Skin of body (tissue), 2 donors: ENCODE data around the gene ENKD1. TPM values are rescaled to one million over a fixed set of nuclear protein-coding genes. Genes with fewer than 3 reads are reported as not detected.

Experiments
- DNase-seq: peaks from one replicate; lab custom pipeline; 2025; lab: John Stamatoyannopoulos, UW
- total RNA-seq: library from RNA; depleted of rRNA; stranded (reverse); fragments of >200 nt; gene quantifications from one replicate; pipeline ENCODE4 v1.2.3, GENCODE V29; 2014

ENKD1 gene
- total RNA-seq, 1 donor from 2014 or later, result 9.1 TPM

DNA sequence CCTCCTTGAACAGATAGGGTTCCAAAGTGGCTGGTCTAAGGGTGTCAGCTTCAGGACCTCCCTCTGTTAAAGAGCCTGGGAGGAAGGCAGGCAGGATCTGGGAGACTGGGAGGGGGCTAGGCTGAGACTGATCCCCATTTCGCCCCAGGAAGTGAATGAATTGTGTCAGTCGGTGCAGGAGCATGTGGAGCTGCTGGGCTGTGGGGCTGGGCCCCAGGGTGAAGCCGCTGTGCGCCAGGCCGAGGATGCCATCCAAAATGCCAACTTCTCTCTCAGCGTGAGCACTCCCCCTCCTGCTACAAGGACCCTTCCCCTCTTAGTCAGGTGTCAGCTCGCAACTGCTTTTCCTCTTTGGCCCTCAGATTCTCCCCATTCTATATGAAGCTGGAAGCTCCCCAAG lies 15.5 kb downstream of the ENKD1 start:
- DNase-seq, result no peak

DNA sequence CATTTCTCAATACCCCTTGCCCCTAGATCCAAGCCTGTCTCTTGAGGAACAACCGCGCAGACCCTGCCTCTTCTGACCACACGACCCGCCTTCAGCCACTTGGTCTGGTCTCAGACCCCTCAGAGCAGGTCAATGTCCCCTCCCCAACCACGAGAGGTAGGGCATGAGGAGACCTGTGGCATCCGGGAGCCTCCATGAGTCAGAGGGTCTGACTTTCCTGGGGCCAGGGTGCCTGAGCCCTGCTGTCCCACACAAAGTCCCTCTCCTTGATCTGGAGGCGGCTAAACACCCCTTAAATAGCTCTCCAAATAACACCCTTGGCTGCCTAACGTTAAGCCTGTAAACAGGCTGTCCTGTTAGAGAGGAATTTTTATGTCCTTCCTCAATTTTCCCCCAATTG lies 16.5 kb downstream of the ENKD1 start:
- no peak for DNase-seq

DNA sequence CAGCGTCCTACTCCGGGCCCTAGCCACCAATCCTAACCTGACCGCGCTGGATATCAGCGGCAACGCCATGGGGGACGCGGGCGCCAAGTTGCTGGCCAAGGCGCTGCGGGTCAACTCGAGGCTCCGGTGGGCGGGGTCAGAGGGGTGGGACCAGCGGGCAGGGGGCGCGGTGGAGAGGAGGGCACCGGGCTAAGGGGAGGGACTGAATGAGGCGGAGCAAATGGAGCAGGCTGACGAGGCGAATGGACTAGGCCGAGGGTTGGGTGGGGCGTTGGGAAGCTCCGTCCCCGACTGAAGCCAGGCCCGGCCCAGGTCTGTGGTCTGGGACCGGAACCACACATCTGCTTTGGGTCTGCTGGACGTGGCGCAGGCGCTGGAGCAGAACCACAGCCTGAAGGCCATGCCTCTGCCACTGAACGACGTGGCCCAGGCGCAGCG lies 17.0 kb downstream of the ENKD1 start:
- DNase-seq, result no peak

DNA sequence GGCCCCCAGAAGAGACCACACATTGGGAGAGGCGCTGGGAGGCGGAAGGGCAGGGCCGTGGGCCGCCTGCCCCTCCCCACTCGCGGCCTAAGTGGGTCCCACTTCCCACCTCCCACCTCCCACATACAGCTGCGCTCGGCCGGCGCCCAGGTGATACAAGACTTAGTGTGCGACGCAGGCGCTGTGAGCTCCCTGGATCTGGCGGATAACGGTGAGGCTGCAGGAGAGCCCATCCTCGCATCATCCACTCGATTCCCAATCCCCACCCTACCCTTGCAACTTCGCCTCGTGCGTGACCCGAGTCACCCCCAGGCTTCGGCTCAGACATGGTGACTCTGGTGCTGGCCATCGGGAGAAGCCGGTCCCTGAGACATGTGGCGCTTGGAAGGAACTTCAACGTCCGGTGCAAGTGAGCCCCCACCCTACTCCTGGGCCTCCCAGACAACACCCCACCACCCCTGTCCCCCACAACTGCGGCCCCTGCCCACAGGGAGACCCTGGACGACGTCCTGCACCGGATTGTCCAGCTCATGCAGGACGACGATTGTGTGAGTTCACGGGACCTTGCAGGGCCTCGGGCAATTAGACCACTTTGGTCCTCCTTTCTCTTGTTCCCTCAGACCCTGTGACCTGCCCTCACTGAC lies 17.7 kb downstream of the ENKD1 start:
- DNase-seq, result no peak

DNA sequence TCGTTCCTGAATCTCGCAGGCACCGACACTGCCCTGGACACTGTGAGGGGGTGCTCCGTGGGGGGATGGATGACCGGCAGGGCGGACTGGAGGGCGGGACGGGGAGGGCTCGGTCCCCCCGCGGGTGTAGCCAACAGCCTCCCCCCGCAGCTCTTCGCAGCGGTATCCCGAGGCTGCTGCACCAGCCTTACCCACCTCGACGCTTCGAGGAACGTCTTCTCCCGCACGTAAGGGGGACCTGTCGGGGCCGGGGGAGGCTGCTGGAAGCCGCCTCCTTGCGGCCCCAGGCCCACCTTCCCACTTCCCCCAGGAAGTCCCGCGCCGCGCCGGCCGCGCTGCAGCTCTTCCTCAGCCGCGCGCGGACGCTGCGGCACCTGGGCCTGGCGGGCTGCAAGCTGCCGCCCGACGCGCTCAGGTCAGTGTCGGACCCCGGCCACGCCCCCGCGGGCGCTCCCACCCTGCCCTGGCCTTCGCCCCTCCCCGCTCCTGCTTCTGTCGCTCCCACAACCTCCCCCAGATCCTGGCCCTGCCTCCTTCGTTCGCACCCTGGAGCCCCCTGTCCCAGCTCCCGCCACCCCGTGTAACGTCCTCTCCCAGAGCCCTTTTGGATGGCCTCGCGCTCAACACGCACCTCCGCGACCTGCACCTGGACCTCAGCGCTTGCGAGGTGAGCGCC lies 18.3 kb downstream of the ENKD1 start:
- no peak for DNase-seq

DNA sequence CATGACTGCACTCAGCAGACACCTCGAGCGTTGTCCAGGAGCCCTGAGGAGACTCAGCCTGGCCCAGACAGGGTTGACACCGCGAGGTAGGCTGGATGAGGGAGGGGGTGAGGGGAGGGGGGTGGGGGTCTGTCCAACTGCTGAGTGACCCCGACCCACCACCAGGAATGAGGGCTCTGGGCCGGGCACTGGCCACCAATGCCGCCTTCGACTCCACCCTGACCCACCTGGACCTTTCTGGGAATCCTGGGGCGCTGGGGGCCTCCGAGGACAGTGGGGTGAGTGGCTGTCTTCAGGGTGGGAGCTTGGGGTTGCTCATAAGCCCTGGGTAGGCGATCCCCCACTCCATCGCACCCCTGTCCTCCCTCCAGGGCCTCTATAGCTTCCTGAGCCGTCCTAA lies 18.9 kb downstream of the ENKD1 start:
- no peak for DNase-seq

DNA sequence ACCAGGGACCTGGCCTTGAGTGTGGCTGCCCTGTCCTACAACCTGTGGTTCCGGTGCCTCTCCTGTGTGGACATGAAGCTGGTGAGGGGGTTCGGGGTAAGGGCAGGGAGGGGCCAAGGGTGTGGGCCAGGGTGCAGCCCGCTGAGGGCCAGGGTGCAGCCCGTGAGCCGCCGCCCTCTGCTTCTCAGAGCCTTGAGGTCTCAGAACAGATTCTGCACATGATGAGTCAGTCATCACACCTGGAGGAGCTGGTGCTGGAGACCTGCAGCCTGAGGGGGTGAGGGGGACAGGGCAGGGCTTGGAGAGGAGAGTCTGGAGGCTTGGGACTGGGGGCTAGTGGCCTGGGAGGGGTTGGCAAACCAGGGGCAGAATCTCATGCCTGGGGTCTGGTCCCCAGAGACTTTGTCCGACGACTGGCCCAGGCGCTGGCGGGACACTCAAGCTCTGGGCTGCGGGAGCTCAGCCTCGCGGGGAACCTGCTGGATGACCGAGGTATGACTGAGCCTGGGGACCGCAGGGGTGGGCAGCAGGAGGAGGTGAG lies 19.4 kb downstream of the ENKD1 start:
- DNase-seq, result no peak

DNA sequence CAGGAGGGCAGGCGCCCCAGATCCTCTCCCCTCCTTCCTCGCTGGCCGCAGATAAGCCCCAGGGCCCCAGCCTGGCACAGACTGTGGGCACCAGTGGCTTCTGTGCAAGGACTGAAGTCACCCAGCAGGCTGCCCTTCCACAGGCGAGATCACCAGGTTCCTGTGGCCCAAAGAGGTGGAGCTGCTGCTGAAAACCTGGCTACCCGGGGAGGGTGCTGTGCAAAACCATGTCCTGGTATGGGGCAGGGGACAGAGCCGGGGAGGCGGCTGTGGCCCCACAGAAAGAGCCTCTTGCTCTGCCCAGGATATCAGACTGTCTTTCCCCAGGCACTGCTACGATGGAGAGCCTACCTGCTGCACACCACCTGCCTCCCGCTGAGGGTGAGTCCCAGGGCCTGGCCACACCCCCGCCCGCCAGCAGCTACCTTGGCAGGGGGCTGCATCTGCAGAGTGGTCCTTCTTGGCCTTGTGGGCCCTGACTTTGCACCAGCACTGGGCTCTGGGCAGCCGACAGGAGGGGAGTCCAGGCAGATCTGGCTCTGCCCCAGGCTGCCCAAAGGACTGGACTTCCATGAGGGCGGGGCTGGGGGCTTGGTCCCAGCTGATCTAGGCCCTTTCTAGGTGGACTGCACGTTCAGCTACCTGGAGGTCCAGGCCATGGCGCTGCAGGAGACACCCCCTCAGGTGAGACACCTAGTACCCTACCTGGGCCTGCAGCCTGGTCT lies 21.0 kb downstream of the ENKD1 start:
- DNase-seq, result no peak

DNA sequence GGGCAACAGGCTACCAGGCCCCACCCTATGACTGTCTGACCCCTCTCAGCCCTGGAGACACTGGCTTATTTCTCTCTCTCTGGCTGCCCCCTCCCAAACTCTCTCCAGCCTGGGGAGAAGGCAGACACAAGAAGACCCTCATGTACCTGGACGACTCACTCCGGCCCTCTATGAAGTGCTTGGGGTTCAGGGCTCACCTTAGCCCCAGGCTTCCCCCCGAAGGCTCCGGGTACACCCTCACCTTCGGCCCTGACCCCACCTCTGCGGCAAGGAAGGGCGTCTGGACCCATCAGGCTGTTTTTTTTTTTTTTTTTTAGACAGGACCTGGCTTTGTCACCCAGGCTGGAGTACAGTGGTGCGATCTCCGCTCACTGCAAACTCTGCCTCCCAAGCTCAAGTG lies 22.5 kb downstream of the ENKD1 start:
- DNase-seq, result no peak

DNA sequence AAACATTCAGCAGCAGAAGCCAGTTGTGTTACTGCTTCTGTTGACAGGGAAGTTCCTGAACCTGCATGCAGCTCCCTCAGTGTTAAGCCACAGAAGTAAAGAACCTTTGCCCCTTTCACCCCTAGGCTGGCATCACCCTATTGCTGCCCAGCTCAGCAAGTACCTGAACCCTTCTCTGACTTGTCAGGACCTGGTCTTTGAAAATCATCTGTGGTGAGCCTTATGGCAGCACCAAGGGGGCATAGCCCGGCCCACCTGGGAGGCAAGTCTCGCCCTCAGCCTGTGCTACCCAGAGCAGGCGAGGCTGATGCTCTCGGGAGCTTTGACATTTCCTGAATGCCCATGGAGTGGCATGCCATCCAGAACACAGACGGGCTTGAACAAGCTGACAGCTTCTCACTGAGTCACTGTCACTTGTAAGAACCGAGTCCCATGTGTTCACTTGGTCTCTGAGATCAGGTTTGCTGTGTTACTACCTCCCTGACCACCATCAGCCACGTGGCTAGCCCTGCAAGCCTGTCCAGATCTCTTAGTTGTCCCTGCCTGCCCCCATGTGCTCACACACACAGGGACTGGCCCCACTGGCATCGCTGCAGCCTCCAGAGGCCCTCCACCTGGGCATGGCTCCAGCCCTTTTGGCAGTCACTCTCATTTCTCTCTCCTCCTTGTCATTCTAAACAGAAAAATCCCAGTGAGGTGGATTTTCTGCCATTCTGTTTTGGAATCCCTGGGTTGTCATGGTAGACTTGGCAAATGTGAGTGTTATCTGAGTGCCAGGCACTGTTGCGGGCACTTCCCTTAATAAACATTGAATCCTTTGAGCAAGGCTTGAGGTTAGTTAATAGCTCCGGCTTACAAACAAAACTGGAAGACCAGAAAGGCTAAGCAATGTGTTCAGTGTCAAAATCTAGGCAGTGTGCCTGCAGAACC lies 24.5 kb downstream of the ENKD1 start:
- no peak for DNase-seq

DNA sequence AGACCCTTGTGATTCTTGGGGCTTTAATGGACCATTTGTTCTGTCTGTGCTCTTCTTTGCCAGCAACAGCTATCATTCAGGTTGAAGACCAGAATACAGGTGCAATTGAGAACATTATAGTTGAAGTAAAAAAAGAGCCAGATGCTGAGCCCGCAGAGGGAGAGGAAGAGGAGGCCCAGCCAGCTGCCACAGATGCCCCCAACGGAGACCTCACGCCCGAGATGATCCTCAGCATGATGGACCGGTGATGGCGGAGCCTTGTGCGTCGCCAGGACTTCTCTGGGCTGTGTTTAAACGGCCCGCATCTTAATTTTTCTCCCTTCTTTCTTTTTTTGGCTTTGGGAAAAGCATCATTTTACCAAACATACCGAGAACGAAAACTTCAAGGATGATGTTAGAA lies 28.9 kb downstream of the ENKD1 start:
- no peak for DNase-seq

DNA sequence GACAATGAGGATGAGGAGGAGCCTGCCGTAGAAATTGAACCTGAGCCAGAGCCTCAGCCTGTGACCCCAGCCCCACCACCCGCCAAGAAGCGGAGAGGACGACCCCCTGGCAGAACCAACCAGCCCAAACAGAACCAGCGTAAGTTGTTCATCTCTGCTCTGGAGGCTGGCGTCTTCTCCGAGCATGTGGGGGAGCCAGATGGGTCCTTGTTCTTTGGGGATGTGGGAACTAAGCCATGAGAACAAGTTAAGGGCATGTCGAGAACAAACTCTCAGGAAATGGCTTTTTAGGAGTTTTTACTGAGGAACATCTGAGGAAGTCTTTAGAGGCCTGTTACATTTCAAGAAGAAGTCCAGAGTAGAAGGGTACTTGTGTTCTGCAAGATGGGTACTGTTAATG lies 29.8 kb downstream of the ENKD1 start:
- no peak for DNase-seq

DNA sequence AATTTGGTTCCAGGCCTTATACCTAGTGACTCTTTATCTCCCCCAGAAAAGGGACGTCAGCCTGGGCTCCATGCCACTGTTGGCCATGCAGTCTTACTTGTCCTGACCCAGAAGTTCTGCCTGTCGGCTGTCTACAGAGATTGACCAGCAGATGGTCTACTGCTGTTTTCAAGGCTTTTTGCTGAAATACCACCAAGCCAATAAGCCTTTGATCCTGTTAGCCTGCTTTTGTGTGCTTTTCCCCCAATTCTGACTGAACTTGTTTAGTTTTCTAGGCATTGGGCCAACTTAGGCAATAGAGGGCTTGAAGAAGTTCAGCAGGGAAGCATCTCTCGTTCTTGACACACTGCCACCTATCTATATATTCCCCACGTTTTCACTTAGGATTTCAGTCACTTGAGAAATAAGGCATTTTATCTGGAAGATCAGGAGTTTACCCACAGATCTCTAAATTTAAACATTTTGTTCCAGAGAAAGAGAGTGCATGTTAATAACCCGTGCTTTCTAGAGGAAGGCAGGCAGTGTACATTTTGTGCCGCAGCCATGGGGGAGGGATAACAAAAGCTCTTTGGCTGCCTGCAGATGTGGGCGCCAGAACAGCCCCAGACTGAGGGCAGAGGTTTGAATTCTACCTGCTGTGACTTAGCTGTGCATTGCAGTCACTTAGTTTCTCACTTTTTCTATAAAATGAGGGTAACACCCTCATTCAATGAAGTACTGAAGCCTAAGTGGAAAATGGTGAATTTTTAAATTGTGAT lies 34.0 kb downstream of the ENKD1 start:
- no peak for DNase-seq

DNA sequence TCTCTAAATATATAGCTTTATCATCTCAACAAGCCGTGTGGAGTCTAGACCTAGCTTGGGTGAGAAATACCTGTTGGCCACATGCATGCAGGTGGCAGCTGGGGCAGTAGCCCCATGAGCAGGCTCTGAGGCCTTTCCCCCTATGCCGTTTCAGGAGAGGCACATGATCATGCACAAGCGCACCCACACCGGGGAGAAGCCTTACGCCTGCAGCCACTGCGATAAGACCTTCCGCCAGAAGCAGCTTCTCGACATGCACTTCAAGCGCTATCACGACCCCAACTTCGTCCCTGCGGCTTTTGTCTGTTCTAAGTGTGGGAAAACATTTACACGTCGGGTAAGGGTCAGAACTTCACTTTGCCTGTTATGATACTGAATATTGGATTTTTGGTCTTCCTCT lies 38.3 kb downstream of the ENKD1 start:
- DNase-seq, result no peak

DNA sequence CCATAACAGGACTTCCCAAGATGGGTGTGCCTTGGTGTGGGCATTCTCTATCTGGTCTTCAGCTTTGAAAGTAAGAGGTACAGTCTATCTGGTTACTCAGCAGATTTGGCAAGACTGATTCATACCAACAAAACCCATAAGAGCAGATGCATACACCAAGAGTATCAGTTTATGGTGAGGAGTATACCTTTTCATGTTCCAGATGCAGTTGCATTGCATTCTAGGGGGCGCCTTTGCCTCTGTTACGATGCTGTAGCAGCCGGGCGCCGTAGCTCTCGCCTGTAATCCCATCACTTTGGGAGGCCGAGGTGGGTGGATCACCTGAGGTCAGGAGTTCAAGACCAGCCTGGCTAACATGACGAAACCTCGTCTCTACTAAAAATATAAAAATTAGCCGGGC lies 52.7 kb downstream of the ENKD1 start:
- no peak for DNase-seq

Other genes with a start within 250 kb of the ENKD1 start
- gene HSD11B2, start 235.6 kb downstream of the ENKD1 start, total RNA-seq, result 7.5 TPM
- 49.6 TPM for gene ATP6V0D1, start 185.6 kb downstream of the ENKD1 start, total RNA-seq
- not detected for gene AGRP, start 183.2 kb downstream of the ENKD1 start, total RNA-seq
- 19.1 TPM for gene RIPOR1, start 137.9 kb downstream of the ENKD1 start, total RNA-seq
- gene CTCF, start 104.2 kb downstream of the ENKD1 start, total RNA-seq, result 36.4 TPM
- 0.39 TPM for gene CARMIL2, start 21.6 kb downstream of the ENKD1 start, total RNA-seq
- gene ACD, start 6.5 kb downstream of the ENKD1 start, total RNA-seq, result 6.6 TPM
- gene PARD6A, start 5.8 kb downstream of the ENKD1 start, total RNA-seq, result 0.69 TPM
- gene C16orf86, start 64 bp upstream of the ENKD1 start, total RNA-seq, result 1.8 TPM
- 14.1 TPM for gene GFOD2, start 52.6 kb upstream of the ENKD1 start, total RNA-seq
- 8.7 TPM for gene RANBP10, start 139.8 kb upstream of the ENKD1 start, total RNA-seq
- gene TSNAXIP1, start 140.1 kb upstream of the ENKD1 start, total RNA-seq, result 0.59 TPM
- gene THAP11, start 175.6 kb upstream of the ENKD1 start, total RNA-seq, result 21.7 TPM
- 56.5 TPM for gene NUTF2, start 180.2 kb upstream of the ENKD1 start, total RNA-seq
- 49.6 TPM for gene CENPT, start 180.9 kb upstream of the ENKD1 start, total RNA-seq
- gene EDC4, start 206.3 kb upstream of the ENKD1 start, total RNA-seq, result 36.7 TPM
- not detected for gene NRN1L, start 218.1 kb upstream of the ENKD1 start, total RNA-seq
- 8.3 TPM for gene PSKH1, start 226.5 kb upstream of the ENKD1 start, total RNA-seq